DOHH2 (cell line): Measurements from ENCODE around the gene NF1.

Experiments
- H3F3A ChIP-seq: fragments of 200-600 bp; sonication (generic), shearing (Covaris generic); 2 replicates; pipeline ENCODE4 v1.6.0; 2016; ENCODE audit warnings: antibody characterized with exemption, mild to moderate bottlenecking; ENCODE audit not compliant: control insufficient read depth, insufficient read depth
- H3K27ac ChIP-seq: fragments of 200-600 bp; sonication (generic); 2 replicates; pipeline ENCODE4 v1.5.1; 2014; ENCODE audit warnings: low read depth, mild to moderate bottlenecking, low read length, moderate library complexity
- H3K27me3 ChIP-seq: fragments of 200-600 bp; sonication (generic); 2 replicates; pipeline ENCODE4 v1.6.1; 2014; ENCODE audit warnings: mild to moderate bottlenecking, low read length, mixed read lengths; ENCODE audit not compliant: control insufficient read depth
- H3K36me3 ChIP-seq: fragments of 200-600 bp; sonication (generic); 2 replicates; pipeline ENCODE4 v1.6.1; 2014; ENCODE audit warnings: mild to moderate bottlenecking, low read length, moderate library complexity, mixed read lengths; ENCODE audit not compliant: control insufficient read depth
- H3K4me1 ChIP-seq: fragments of 200-600 bp; sonication (generic); 2 replicates; pipeline ENCODE4 v1.6.1; 2014; ENCODE audit warnings: mild to moderate bottlenecking, low read length, mixed read lengths; ENCODE audit not compliant: control insufficient read depth
- H3K4me2 ChIP-seq: fragments of 200-600 bp; sonication (generic); 2 replicates; pipeline ENCODE4 v1.6.0; 2014; ENCODE audit warnings: mild to moderate bottlenecking, low read length, moderate library complexity
- H3K4me3 ChIP-seq: fragments of 200-600 bp; sonication (generic); 2 replicates; pipeline ENCODE4 v1.5.1; 2014; ENCODE audit warnings: mild to moderate bottlenecking, low read length, mixed read lengths
- H3K79me2 ChIP-seq: fragments of 200-600 bp; sonication (generic); 2 replicates; pipeline ENCODE4 v1.6.1; 2014; ENCODE audit warnings: mild to moderate bottlenecking, low read length, mixed read lengths; ENCODE audit not compliant: control insufficient read depth
- H3K9me2 ChIP-seq: fragments of 200-600 bp; sonication (generic); replicated peaks from 2 replicates; pipeline ENCODE4 v1.6.1; 2014; ENCODE audit warnings: mild to moderate bottlenecking, low read length, mixed read lengths; ENCODE audit not compliant: control insufficient read depth
- H3K9me3 ChIP-seq: fragments of 200-600 bp; sonication (generic); 2 replicates; pipeline ENCODE4 v1.6.1; 2014; ENCODE audit warnings: antibody characterized with exemption, low read length, mixed read lengths; ENCODE audit not compliant: control insufficient read depth, insufficient read depth
- H4K20me1 ChIP-seq: fragments of 200-600 bp; sonication (generic); 2 replicates; pipeline ENCODE4 v1.6.0; 2014; ENCODE audit warnings: low read depth, mild to moderate bottlenecking, antibody characterized with exemption, low read length, moderate library complexity; ENCODE audit not compliant: control insufficient read depth, insufficient read depth
- CTCF ChIP-seq: fragments of 200-600 bp; sonication (generic); IDR thresholded peaks from one replicate; pipeline ENCODE4 v1.5.1; 2014; ENCODE audit warnings: antibody characterized with exemption, mild to moderate bottlenecking, low read depth, low read length; ENCODE audit not compliant: poor library complexity, severe bottlenecking
- EZH2phosphoT487 ChIP-seq: fragments of 200-600 bp; sonication (generic); IDR thresholded peaks from 2 replicates; pipeline ENCODE4 v1.6.1; 2017; ENCODE audit warnings: borderline replicate concordance, mild to moderate bottlenecking, antibody characterized with exemption, low read length, moderate library complexity, mixed read lengths

The NF1 gene

GRCh38 chr17:31321481-31321880 is 226.7 kb downstream of the NF1 start, which contains the start of gene EVI2A:
Gene EVI2A, minus strand, starts transcription at chr17:31321622. Its CDS starts 2,609 bp downstream, at chr17:31319013.
- peak within 1 kb of the TSS; percentile 80 for H3K4me3 ChIP-seq
- no peaks in the 10 kb centered on the region for H4K20me1 ChIP-seq
- peak within 1 kb of the TSS; percentile 97 for H3K27ac ChIP-seq
- peaks cover 68% of the 10 kb centered on the region for H3K79me2 ChIP-seq
- TF ChIP-seq CTCF (no peak), EZH2phosphoT487 (no peak)
- peak within 1 kb of the TSS; percentile 88 for H3K4me2 ChIP-seq
- H3K9me3 ChIP-seq: no peaks in the 10 kb centered on the region
- H3K4me1 ChIP-seq: peaks cover 39% of the 10 kb centered on the region
- no peaks in the 10 kb centered on the region for H3K9me2 ChIP-seq
- H3K36me3 ChIP-seq: peaks cover 64% of the 10 kb centered on the region
- no peaks in the 10 kb centered on the region for H3K27me3 ChIP-seq
- H3F3A ChIP-seq: peaks cover 28% of the 10 kb centered on the region

- H3K27ac ChIP-seq: peak overlapping the region; percentile 97
- peaks cover 27% of the 10 kb centered on the region for H3F3A ChIP-seq
- peaks cover 35% of the 10 kb centered on the region for H3K4me1 ChIP-seq
- H3K9me2 ChIP-seq: no peaks in the 10 kb centered on the region
- peak overlapping the region; percentile 80 for H3K4me3 ChIP-seq
- peaks cover 61% of the 10 kb centered on the region for H3K36me3 ChIP-seq
- TF ChIP-seq EZH2phosphoT487: no peak
- TF ChIP-seq CTCF: no peak
- no peaks in the 10 kb centered on the region for H3K27me3 ChIP-seq
- peak overlapping the region; percentile 88 for H3K4me2 ChIP-seq
- H3K79me2 ChIP-seq: peaks cover 63% of the 10 kb centered on the region
- H3K9me3 ChIP-seq: no peaks in the 10 kb centered on the region
- H4K20me1 ChIP-seq: no peaks in the 10 kb centered on the region
These were observed 227.2 kb downstream of the NF1 start for GRCh38 chr17:31321966-31322365.

- Histone ChIP-seq H3K4me1 (peaks cover 21% of the 10 kb centered on the region), H3K9me3 (no peaks in the 10 kb centered on the region), H3K4me3 (no peak overlapping the region), H3K79me2 (peaks cover 48% of the 10 kb centered on the region), H3K27ac (no peak overlapping the region), H3K27me3 (no peaks in the 10 kb centered on the region), H3F3A (peaks cover 16% of the 10 kb centered on the region), H3K9me2 (no peaks in the 10 kb centered on the region), H3K4me2 (no peak overlapping the region), H4K20me1 (no peaks in the 10 kb centered on the region), H3K36me3 (peaks cover 56% of the 10 kb centered on the region)
- no peak for TF ChIP-seq EZH2phosphoT487
- TF ChIP-seq CTCF: no peak
These were observed 228.8 kb downstream of the NF1 start for GRCh38 chr17:31323551-31323950.
